ENCODE measurements around the gene GSX1. TPM values are rescaled to one million over a fixed set of nuclear protein-coding genes. Genes with fewer than 3 reads are reported as not detected.

Gene GSX1
- polyA plus RNA-seq, 3 donors: not detected

DNA sequence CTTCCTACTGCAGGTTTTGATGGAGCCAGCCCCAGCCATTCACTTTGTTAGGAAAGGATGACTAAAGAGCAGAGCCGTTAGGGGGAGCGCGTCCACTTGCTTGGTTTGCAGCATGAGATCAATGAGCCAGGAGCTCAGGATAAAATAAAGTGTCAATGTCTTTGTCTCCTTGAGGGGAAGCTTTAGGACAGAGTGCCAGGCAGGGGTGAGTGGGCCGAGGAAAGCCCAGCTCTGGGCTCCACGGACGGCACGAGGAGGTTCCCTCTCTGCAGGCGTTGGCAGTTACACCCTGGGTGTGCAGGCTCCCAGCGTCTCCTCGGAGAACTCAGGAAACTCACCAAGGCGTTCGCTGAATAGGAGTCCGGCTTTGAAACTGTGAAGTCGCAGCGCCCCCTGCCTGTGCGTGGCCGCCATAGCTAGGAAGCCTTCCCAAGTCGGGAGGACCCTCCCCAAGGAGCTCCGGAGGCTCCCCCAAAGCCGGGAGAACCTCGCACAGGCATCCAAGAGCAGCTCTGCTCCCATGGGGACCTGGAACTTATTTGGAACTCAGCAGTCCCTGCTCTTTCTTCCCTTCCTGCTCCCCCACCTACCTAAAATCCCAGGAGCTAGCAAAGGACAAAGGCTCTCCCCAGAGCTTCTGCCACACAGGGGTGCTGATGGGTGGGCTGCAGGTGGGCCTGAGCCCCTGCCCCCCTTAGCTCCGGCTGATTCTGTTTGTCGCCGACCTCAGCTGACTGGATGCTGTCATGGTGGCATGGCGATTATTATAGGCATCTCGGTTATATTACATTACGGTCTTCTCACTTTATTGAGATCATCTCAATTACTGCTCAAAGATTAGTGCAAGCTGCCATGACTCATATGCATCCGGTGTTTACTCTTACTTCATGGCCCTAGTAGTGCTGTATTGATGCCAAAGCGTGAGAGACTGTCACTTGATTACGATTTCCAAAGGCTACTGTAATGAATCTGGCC, 34.4 kb downstream of the GSX1 start:
- H3K4me3 ChIP-seq (replicated peaks in 1 of 3; ENCODE audit: low read depth in 2 of 3, low read length in 3 of 3): no peak overlapping the region
- peaks cover 4 to 12% of the 10 kb centered on the region in 2 donors for H3K4me1 ChIP-seq (ENCODE audit: control insufficient read depth in 1 of 2, insufficient read depth in 2 of 2, low read length in 2 of 2)
- TF ChIP-seq, protein P1, sequence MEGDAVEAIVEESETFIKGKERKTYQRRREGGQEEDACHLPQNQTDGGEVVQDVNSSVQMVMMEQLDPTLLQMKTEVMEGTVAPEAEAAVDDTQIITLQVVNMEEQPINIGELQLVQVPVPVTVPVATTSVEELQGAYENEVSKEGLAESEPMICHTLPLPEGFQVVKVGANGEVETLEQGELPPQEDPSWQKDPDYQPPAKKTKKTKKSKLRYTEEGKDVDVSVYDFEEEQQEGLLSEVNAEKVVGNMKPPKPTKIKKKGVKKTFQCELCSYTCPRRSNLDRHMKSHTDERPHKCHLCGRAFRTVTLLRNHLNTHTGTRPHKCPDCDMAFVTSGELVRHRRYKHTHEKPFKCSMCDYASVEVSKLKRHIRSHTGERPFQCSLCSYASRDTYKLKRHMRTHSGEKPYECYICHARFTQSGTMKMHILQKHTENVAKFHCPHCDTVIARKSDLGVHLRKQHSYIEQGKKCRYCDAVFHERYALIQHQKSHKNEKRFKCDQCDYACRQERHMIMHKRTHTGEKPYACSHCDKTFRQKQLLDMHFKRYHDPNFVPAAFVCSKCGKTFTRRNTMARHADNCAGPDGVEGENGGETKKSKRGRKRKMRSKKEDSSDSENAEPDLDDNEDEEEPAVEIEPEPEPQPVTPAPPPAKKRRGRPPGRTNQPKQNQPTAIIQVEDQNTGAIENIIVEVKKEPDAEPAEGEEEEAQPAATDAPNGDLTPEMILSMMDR (IDR thresholded peaks at IDR 0.05): peak; percentile 95
- H3K27me3 ChIP-seq (ENCODE audit: control insufficient read depth in 2 of 2, insufficient read depth in 2 of 2, low read length in 2 of 2): peaks cover 38 to 74% of the 10 kb centered on the region in 2 donors
- 17% methylated on average over 26 of the region's 30 CpGs for WGBS (ENCODE audit: insufficient coverage)
- no peak overlapping the region for H3K27ac ChIP-seq (ENCODE audit: low read depth in 1 of 2, low read length in 2 of 2)
- DNase-seq: peak; percentile 38 to 64 (median 53)
- peaks cover 12% of the 10 kb centered on the region for H3K4me1 Mint-ChIP-seq
- intact Hi-C loops (cut with micrococcal nuclease): loop anchor here (2.0 to 10.0 kb wide), 4 partner anchors 158 to 839 kb away; no protein-coding TSS in a partner anchor
- H3K79me2 ChIP-seq (ENCODE audit: insufficient read depth, low read length): no peaks in the 10 kb centered on the region
- H3K36me3 Mint-ChIP-seq: no peaks in the 10 kb centered on the region
- peaks cover 59 to 81% (median 77%) of the 10 kb centered on the region in 3 donors for H3K27me3 Mint-ChIP-seq (ENCODE audit: low read depth in 3 of 3)
- peaks cover 0 to 5% of the 10 kb centered on the region in 2 donors for H3K9me3 ChIP-seq (replicated peaks in 1 of 2; ENCODE audit: control insufficient read depth in 1 of 2, insufficient read depth in 1 of 2, low read length in 2 of 2)
- no peaks in the 10 kb centered on the region for H3K36me3 ChIP-seq (replicated peaks in 1 of 2; ENCODE audit: control insufficient read depth in 1 of 2, insufficient read depth in 2 of 2, low read length in 2 of 2)
- H3K4me3 Mint-ChIP-seq: peak overlapping the region in 1 of 2 donors; percentile 51
- H4K20me1 ChIP-seq (ENCODE audit: insufficient read depth, low read length): no peaks in the 10 kb centered on the region
- no peaks in the 10 kb centered on the region for H3K9me3 Mint-ChIP-seq
- no peak overlapping the region for H3K9ac ChIP-seq (ENCODE audit: insufficient read depth, low read length, poor library complexity, severe bottlenecking)
- no peak overlapping the region for H2AFZ ChIP-seq (ENCODE audit: insufficient read depth, low read depth, low read length, poor library complexity, severe bottlenecking)
- H3K4me2 ChIP-seq (replicated peaks; ENCODE audit: extremely low read depth, low read length, poor library complexity, severe bottlenecking): peak overlapping the region; percentile 13
- H3K27ac Mint-ChIP-seq: no peak overlapping the region

DNA sequence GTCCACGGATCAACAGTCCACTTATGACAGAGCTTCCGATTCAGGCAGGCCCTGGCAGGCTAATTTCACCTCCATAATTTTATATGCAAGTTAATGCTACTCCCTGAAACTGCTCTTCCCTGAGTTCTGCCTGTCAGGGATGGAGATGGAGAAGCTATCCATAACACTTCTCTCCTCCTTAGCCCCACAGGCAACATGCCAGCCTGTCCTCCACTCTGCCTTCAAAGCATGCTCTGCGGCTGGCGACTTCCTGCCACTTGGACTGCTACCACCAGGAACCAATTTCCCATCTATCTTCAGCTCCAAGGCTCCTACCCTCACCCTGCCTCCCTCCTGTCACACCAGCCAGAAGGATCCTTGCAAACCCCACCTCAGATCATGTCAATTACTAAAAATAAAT, 35.4 kb downstream of the GSX1 start:
- no peak overlapping the region for H2AFZ ChIP-seq (ENCODE audit: insufficient read depth, low read depth, low read length, poor library complexity, severe bottlenecking)
- H3K27me3 ChIP-seq (ENCODE audit: control insufficient read depth in 2 of 2, insufficient read depth in 2 of 2, low read length in 2 of 2): peaks cover 30 to 68% of the 10 kb centered on the region in 2 donors

More for the DNA sequence above, 35.4 kb downstream of the GSX1 start:
- Mint-ChIP-seq H3K9me3 (no peaks in the 10 kb centered on the region), H3K27me3 (ENCODE audit: low read depth in 3 of 3) (peaks cover 54 to 78% (median 72%) of the 10 kb centered on the region in 3 donors), H3K36me3 (no peaks in the 10 kb centered on the region), H3K27ac (no peak overlapping the region), H3K4me3 (peak overlapping the region in 1 of 2 donors; percentile 2), H3K4me1 (peaks cover 12% of the 10 kb centered on the region)
- TF ChIP-seq, protein P1 (IDR thresholded peaks at IDR 0.05): no peak
- peaks cover 0 to 3% of the 10 kb centered on the region in 2 donors for H3K9me3 ChIP-seq (replicated peaks in 1 of 2; ENCODE audit: control insufficient read depth in 1 of 2, insufficient read depth in 1 of 2, low read length in 2 of 2)
- WGBS (ENCODE audit: insufficient coverage): 72% methylated on average over 3 of the region's 4 CpGs
- peaks cover 4 to 12% of the 10 kb centered on the region in 2 donors for H3K4me1 ChIP-seq (ENCODE audit: control insufficient read depth in 1 of 2, insufficient read depth in 2 of 2, low read length in 2 of 2)
- H3K9ac ChIP-seq (ENCODE audit: insufficient read depth, low read length, poor library complexity, severe bottlenecking): no peak overlapping the region
- no peak overlapping the region for H3K4me2 ChIP-seq (replicated peaks; ENCODE audit: extremely low read depth, low read length, poor library complexity, severe bottlenecking)
- no peak for DNase-seq
- no peak overlapping the region for H3K4me3 ChIP-seq (replicated peaks in 1 of 3; ENCODE audit: low read depth in 2 of 3, low read length in 3 of 3)
- H3K79me2 ChIP-seq (ENCODE audit: insufficient read depth, low read length): no peaks in the 10 kb centered on the region
- intact Hi-C loops (cut with micrococcal nuclease): loop anchor here (2.0 to 10.0 kb wide), 4 partner anchors 157 to 840 kb away; no protein-coding TSS in a partner anchor
- H4K20me1 ChIP-seq (ENCODE audit: insufficient read depth, low read length): no peaks in the 10 kb centered on the region
- H3K36me3 ChIP-seq (replicated peaks in 1 of 2; ENCODE audit: control insufficient read depth in 1 of 2, insufficient read depth in 2 of 2, low read length in 2 of 2): no peaks in the 10 kb centered on the region
- H3K27ac ChIP-seq (ENCODE audit: low read depth in 1 of 2, low read length in 2 of 2): no peak overlapping the region
